ENCODE results near the gene OR4E2. TPM values are rescaled to one million over a fixed set of nuclear protein-coding genes. Genes with fewer than 3 reads are reported as not detected.

OR4E2 gene
- total and polyA plus RNA-seq, 2 experiments from 2014 or later: not detected

GRCh38 chr14:21704338-21704737 lies 50.7 kb downstream of the OR4E2 start:
- Mint-ChIP-seq H3K36me3 (ENCODE audit: low read depth) (no peaks in the 10 kb centered on the region), H3K4me1 (no peaks in the 10 kb centered on the region; the same call in 2 of the 3 replicates), H3K27me3 (ENCODE audit: insufficient read depth, low read depth, poor library complexity) (no peaks in the 10 kb centered on the region), H3K4me3 (no peak overlapping the region), H3K9me3 (peaks cover 7% of the 10 kb centered on the region), H3K27ac (no peak overlapping the region)
- no peaks in the 10 kb centered on the region for H3K27me3 ChIP-seq (ENCODE audit: insufficient read depth)
- no peak for TF ChIP-seq POLR2AphosphoS5 (IDR thresholded peaks at IDR 0.05; ENCODE audit: low read depth)
- TF ChIP-seq CREB1 (CRISPR knock-in tag; IDR thresholded peaks at IDR 0.05; ENCODE audit: low read depth): no peak
- no peak for TF ChIP-seq REST (IDR thresholded peaks at IDR 0.05; ENCODE audit: unreplicated experiment)
- no peak for TF ChIP-seq ETS1 (IDR thresholded peaks at IDR 0.05)
- TF ChIP-seq EZH2 (IDR thresholded peaks at IDR 0.05; ENCODE audit: low read depth, unreplicated experiment): no peak
- TF ChIP-seq CTCF (conservative IDR thresholded peaks at IDR 0.05; ENCODE audit: low read depth in 2 of 2): no peak
- no peak for TF ChIP-seq ZNF331 (CRISPR knock-in tag; IDR thresholded peaks at IDR 0.05; ENCODE audit: low read depth)
- no peak for TF ChIP-seq ZNF114 (CRISPR knock-in tag; IDR thresholded peaks at IDR 0.05)
- TF ChIP-seq JUNB (IDR thresholded peaks at IDR 0.05; ENCODE audit: unreplicated experiment): no peak
- no peak for TF ChIP-seq STAT1 (IDR thresholded peaks at IDR 0.05; ENCODE audit: unreplicated experiment)
- TF ChIP-seq EZH2phosphoT487 (IDR thresholded peaks at IDR 0.05; ENCODE audit: unreplicated experiment): no peak
- TF ChIP-seq ZNF462 (CRISPR knock-in tag; IDR thresholded peaks at IDR 0.05): no peak
- no peaks in the 10 kb centered on the region for H3K36me3 ChIP-seq (ENCODE audit: insufficient read depth)
- no peak overlapping the region for H2AFZ ChIP-seq
- no peak overlapping the region for H3K4me3 ChIP-seq
- H3K9me2 ChIP-seq (ENCODE audit: insufficient read depth): no peaks in the 10 kb centered on the region
- no peaks in the 10 kb centered on the region for H3K79me2 ChIP-seq (replicated peaks; ENCODE audit: insufficient read depth)
- H3K4me2 ChIP-seq: no peak overlapping the region
- no peaks in the 10 kb centered on the region for H3K4me1 ChIP-seq (ENCODE audit: insufficient read depth)
- no peaks in the 10 kb centered on the region for H3F3A ChIP-seq (replicated peaks; ENCODE audit: low read depth)
- DNase-seq (ENCODE audit: low spot score): no peak
- no peak for ATAC-seq
- no peak overlapping the region for H3K27ac ChIP-seq (ENCODE audit: low read depth)
- no peaks in the 10 kb centered on the region for H4K20me1 ChIP-seq (replicated peaks; ENCODE audit: insufficient read depth)

All from GM23338 (cell line).